T-helper 1 cell (primary cell): ENCODE measurements around the gene EXOC7.

ENCODE experiments used
- DNase-seq, 5 donors: peaks; one replicate each; pipeline ENCODE4 v3.0.0-alpha.2; 2012 to 2020
- total RNA-seq, 4 donors: gene quantifications; one replicate each; lab custom pipeline; 2026; lab: John Stamatoyannopoulos, UW

Gene EXOC7
- total RNA-seq, result 105 to 199 (median 146) reads per million in 4 donors

GRCh38 chr17:76103274-76104139 lies at the start of gene EXOC7:
TSS of gene EXOC7 (minus strand) at chr17:76103787. CDS start at chr17:76103692, 95 bp downstream.
- DNase-seq, result peak; percentile 84 to 92 (median 90)

- no peak for DNase-seq
These were observed 49.6 kb upstream of the EXOC7 start for GRCh38 chr17:76153202-76153601.

GRCh38 chr17:76152591-76152990 lies 49.0 kb upstream of the EXOC7 start:
- DNase-seq, result no peak

GRCh38 chr17:76151896-76152454 lies 48.4 kb upstream of the EXOC7 start:
- DNase-seq, result peak in 2 of 5 donors; percentile 22 to 34

- DNase-seq, result no peak
These were observed 47.4 kb upstream of the EXOC7 start for GRCh38 chr17:76150712-76151622.

GRCh38 chr17:76149214-76149613 lies 45.6 kb upstream of the EXOC7 start:
- no peak for DNase-seq

- DNase-seq, result no peak
These were observed 44.4 kb upstream of the EXOC7 start for GRCh38 chr17:76148015-76148326.

- DNase-seq, result no peak
These were observed 43.8 kb upstream of the EXOC7 start for GRCh38 chr17:76147211-76148014.

- DNase-seq, result peak in 1 of 5 donors; percentile 45
These were observed 42.7 kb upstream of the EXOC7 start for GRCh38 chr17:76146053-76146851.

- peak in 3 of 5 donors; percentile 49 to 66 (median 51) for DNase-seq
These were observed 41.9 kb upstream of the EXOC7 start for GRCh38 chr17:76145231-76146052.

- no peak for DNase-seq
These were observed 39.0 kb upstream of the EXOC7 start for GRCh38 chr17:76142585-76143041.

- DNase-seq, result no peak
These were observed 38.5 kb upstream of the EXOC7 start for GRCh38 chr17:76142039-76142584.

- DNase-seq, result peak; percentile 78 to 92 (median 87)
These were observed 37.8 kb upstream of the EXOC7 start, which contains the start of gene FOXJ1 for GRCh38 chr17:76141212-76142038. TSS of gene FOXJ1 (minus strand) at chr17:76141245. CDS start at chr17:76140395, 850 bp downstream.

- DNase-seq, result no peak
These were observed 37.1 kb upstream of the EXOC7 start for GRCh38 chr17:76140661-76141211.

GRCh38 chr17:76139801-76140660 lies 36.4 kb upstream of the EXOC7 start:
- DNase-seq, result peak in 2 of 5 donors; percentile 20 to 30

- no peak for DNase-seq
These were observed 35.5 kb upstream of the EXOC7 start for GRCh38 chr17:76138896-76139752.
